ENCODE measurements around the gene CRIP1.

CRIP1 gene

DNA sequence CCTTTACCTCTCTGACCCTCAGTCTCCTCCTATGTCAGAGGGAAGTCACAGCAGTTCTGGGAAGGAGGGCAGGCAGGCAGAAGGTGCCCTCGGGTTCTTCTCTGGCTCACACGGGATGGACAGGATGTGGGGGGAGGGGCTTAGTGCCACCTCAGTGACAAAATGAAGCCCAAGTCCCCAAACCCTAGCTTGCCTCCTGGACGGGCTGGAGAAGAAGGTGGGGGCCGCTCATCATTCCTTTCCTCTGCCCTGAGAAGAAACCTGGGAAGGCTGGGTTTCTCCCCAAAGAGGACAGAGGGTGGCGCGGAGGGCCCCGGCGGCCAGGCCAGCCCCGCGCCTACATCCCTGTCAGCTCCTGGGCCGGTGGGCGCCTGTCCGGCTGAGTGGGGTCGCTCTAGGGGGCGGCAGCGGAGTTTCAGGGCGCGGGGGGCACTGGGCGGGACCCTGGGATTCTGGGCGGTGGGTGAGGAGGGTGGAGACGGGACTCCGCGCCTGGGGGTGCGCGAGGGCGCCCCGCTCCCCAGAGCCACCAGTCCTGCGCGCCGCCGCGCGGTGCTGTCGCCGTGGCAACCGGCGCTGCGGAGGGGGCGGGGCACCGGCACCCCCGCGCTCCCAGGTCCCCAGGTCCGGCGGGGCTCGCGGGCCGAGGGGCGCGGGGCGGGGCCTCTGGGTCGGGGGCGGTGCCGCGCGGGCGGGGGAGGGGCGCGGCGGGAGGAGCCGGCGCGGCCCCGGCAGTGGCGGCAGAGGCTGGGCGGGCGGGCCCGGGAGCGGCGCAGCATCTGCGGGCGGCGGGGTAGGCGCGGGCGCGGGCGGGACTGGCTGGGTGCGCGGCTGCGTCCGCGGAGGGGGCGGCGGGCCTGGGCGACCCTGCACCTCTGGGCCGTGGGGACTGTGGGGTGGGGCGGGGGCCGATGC lies 39.4 kb downstream of the CRIP1 start, which contains the start of gene TMEM121:
Gene TMEM121, plus strand, starts transcription at position 723 of the 915 bp plus-strand sequence. CDS start 2,252 bp downstream, outside the sequence.
- TF ChIP-seq, protein P1, sequence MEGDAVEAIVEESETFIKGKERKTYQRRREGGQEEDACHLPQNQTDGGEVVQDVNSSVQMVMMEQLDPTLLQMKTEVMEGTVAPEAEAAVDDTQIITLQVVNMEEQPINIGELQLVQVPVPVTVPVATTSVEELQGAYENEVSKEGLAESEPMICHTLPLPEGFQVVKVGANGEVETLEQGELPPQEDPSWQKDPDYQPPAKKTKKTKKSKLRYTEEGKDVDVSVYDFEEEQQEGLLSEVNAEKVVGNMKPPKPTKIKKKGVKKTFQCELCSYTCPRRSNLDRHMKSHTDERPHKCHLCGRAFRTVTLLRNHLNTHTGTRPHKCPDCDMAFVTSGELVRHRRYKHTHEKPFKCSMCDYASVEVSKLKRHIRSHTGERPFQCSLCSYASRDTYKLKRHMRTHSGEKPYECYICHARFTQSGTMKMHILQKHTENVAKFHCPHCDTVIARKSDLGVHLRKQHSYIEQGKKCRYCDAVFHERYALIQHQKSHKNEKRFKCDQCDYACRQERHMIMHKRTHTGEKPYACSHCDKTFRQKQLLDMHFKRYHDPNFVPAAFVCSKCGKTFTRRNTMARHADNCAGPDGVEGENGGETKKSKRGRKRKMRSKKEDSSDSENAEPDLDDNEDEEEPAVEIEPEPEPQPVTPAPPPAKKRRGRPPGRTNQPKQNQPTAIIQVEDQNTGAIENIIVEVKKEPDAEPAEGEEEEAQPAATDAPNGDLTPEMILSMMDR (IDR thresholded peaks at IDR 0.05; ENCODE audit: control insufficient read depth, insufficient read depth, low read depth, low read length, missing control alignments), result no peak
- no peak for DNase-seq (ENCODE audit: low read depth)
- H3K4me3 ChIP-seq (ENCODE audit: control insufficient read depth, low read depth, low read length), result peak within 1 kb of the TSS; percentile 62

DNA sequence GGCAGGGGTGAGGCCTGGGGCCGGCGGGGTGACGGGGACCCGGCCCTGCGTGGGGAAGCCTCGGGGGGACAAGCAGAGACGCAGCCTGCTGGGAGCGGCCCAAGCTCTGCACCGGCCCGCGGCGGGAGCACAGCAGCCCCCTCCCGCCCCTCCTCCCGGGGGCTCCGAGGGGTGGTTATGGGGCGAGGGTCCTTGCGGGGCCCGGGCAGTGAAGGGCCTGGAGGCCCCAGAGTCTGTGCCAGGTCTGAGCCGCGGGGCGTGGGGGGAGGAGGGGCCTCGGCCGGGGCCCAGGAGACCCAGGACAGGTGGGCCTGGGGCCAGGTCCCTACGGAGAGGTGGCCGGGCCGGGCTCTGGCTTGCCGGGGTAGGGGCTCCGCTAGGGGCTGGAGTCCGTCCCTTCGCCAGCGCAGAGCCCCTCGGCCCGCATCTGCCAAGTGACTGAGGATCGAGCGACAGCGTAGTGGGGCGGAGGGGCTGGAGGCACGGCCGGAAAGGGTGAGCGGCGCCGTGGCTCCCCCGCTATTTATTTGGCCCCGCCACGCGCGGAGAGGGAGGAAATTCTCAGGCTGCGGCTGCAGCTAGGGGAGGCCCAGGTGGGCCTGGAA lies 40.2 kb downstream of the CRIP1 start:
- TF ChIP-seq, protein P1 (IDR thresholded peaks at IDR 0.05; ENCODE audit: control insufficient read depth, insufficient read depth, low read depth, low read length, missing control alignments), result no peak
- peak overlapping the region; percentile 62 for H3K4me3 ChIP-seq (ENCODE audit: control insufficient read depth, low read depth, low read length)
- DNase-seq (ENCODE audit: low read depth), result no peak

DNA sequence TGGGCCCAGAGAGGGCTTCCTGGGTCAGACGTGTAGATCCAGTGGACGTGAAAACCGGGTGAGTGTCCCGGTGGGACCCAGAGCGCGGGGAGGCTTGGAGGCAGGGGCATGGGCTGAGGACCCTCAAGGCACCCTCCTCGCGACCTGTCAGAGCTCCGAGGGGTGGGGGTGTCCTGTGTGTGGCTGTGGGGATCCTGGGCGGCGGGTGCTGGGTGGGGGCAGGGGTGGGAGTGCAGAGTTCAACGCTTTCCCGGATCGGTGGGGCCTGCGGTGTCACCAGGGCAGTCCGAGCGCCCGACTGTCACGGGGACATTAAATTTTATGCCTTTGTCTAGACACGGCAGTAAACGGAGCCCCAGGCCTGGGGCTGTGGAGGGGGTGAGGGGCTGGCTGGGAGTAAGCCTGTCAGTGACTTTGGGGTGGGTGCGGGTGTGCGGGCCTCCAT lies 40.7 kb downstream of the CRIP1 start:
- no peak for DNase-seq (ENCODE audit: low read depth)
- peak overlapping the region; percentile 62 for H3K4me3 ChIP-seq (ENCODE audit: control insufficient read depth, low read depth, low read length)
- TF ChIP-seq, protein P1 (IDR thresholded peaks at IDR 0.05; ENCODE audit: control insufficient read depth, insufficient read depth, low read depth, low read length, missing control alignments), result no peak

DNA sequence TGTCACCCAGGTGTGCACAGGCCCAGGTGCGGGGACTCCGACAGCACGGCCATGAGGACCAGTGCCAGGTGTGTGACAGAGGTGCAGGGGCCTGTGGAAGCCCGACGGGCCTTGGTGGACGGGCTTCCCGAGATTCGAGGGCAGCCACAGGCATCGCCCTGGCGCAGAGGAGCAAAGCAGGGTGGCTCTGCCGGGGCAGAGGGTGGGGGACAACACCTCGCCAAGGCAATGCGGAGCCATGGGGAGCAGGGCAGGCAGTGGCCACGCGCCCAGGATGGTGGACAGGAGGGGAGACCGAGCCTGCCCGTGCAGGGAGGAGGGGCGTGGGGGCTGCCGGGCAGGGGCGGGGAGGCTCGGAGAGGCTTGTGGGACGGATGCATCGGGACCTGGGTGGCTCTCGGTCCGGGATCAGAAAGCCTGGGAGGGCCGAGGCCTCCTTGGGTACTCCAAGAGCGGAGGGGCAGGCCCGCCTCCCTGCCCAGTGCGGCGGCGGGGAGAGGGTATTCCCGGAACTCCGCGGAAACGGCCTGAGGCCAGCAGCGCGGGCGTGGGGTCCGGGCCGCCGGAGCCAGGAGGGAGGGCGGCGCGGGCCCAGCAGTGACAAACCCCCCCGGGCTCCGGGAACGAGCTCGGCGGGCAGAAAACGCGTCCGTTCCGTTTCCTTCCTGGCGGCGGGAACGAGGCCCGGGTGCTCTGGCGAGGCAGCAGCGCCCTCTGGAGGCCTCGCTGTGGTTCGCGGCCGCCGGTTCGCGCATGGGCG lies 41.3 kb downstream of the CRIP1 start:
- TF ChIP-seq, protein P1 (IDR thresholded peaks at IDR 0.05; ENCODE audit: control insufficient read depth, insufficient read depth, low read depth, low read length, missing control alignments), result peak; percentile 73
- H3K4me3 ChIP-seq (ENCODE audit: control insufficient read depth, low read depth, low read length), result peak overlapping the region; percentile 62
- DNase-seq (ENCODE audit: low read depth), result peak; percentile 8

DNA sequence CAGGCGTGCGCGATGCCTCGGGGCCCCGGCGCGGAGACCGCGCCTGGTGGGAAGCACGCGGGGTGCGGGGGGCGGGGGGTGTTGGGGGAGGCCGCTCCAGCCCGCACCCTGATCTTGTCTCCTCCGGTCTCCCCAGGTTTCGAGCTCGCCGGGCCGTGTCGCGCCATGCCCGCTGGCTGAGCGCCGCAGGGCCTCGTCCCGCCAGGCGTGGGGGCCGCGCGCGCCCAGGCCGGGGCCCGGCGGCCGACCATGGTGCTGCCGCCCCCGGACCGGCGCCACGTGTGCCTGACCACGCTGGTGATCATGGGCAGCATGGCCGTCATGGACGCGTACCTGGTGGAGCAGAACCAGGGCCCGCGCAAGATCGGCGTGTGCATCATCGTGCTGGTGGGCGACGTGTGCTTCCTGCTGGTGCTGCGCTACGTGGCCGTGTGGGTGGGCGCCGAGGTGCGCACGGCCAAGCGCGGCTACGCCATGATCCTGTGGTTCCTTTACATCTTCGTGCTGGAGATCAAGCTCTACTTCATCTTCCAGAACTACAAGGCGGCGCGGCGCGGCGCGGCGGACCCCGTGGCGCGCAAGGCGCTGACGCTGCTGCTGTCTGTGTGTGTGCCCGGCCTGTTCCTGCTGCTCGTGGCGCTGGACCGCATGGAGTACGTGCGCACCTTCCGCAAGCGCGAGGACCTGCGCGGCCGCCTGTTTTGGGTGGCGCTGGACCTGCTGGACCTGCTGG lies 42.1 kb downstream of the CRIP1 start:
- TF ChIP-seq, protein P1 (IDR thresholded peaks at IDR 0.05; ENCODE audit: control insufficient read depth, insufficient read depth, low read depth, low read length, missing control alignments), result no peak
- no peak for DNase-seq (ENCODE audit: low read depth)
- H3K4me3 ChIP-seq (ENCODE audit: control insufficient read depth, low read depth, low read length), result no peak overlapping the region

DNA sequence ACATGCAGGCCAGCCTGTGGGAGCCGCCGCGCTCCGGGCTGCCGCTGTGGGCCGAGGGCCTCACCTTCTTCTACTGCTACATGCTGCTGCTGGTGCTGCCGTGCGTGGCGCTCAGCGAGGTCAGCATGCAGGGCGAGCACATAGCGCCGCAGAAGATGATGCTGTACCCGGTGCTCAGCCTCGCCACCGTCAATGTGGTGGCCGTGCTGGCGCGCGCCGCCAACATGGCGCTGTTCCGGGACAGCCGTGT lies 42.6 kb downstream of the CRIP1 start:
- no peak for DNase-seq (ENCODE audit: low read depth)
- TF ChIP-seq, protein P1 (IDR thresholded peaks at IDR 0.05; ENCODE audit: control insufficient read depth, insufficient read depth, low read depth, low read length, missing control alignments), result no peak
- no peak overlapping the region for H3K4me3 ChIP-seq (ENCODE audit: control insufficient read depth, low read depth, low read length)
